Activated T-cell treated with anti-CD3 and anti-CD28 coated beads, Interleukin-2, amount 50 U/mL, for 72 hours (primary cell): ENCODE data around the gene ENOX1. TPM values are rescaled to one million over a fixed set of nuclear protein-coding genes. Genes with fewer than 3 reads are reported as not detected.

Experiments used
- ATAC-seq, 2 donors: fragments of 150-1000 bp; cut with Tn5 transposase; replicated peaks in 1 of 2; 2 replicates each; pipeline ENCODE4 v1.10.0; 2021; ENCODE audit warnings: moderate library complexity in 2 of 2, mild to moderate bottlenecking in 1 of 2
- DNase-seq, 2 donors: peaks; one replicate each; pipeline ENCODE4 v3.0.0; 2021 to 2022; ENCODE audit warnings: mixed read lengths in 1 of 2
- H3K27ac Mint-ChIP-seq: one replicate; pipeline ENCODE4 v1.8.0; 2022; ENCODE audit warnings: mild to moderate bottlenecking, moderate library complexity, mixed read lengths
- H3K27me3 Mint-ChIP-seq: one replicate; pipeline ENCODE4 v1.8.0; 2022; ENCODE audit warnings: low read depth, mixed read lengths
- H3K36me3 Mint-ChIP-seq, 2 donors: one replicate each; pipeline ENCODE4 v1.8.0; 2022; ENCODE audit warnings: mixed read lengths in 2 of 2, mild to moderate bottlenecking in 1 of 2; ENCODE audit not compliant: insufficient read depth in 2 of 2
- H3K4me1 Mint-ChIP-seq: one replicate; pipeline ENCODE4 v1.8.0; 2022; ENCODE audit warnings: low read depth, mixed read lengths
- H3K4me3 Mint-ChIP-seq, 2 donors: one replicate each; pipeline ENCODE4 v1.8.0; 2022; ENCODE audit warnings: mild to moderate bottlenecking in 2 of 2, mixed read lengths in 2 of 2, moderate library complexity in 2 of 2
- H3K9me3 Mint-ChIP-seq, 2 donors: one replicate each; pipeline ENCODE4 v1.8.0; 2022; ENCODE audit warnings: mixed read lengths in 2 of 2
- total RNA-seq, 2 donors: library from RNA; stranded (reverse); gene quantifications; one replicate each; pipeline ENCODE4 v1.2.3, GENCODE V29; 2022

The ENOX1 gene
- total RNA-seq, 2 donors from 2014 or later: 1.2 to 2.0 TPM

DNA sequence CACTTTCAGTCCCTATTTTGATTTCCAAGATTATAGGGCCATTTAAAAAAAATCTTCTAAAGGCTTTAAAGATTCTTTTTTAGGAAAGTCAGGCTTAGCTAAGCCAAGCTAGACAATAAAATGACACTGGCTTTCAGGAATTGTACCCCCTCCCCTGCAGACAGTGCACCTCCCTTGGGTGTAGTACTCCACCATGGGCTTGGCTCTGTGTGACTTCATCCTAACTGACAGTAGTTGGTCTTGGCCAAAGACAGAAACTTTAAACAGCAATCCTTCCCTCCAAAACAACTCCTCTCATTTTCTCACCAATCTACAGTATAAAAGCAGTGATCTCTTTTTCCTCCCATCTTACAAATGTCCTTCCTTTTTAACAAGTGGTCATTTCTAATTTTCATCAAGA, 480.4 kb downstream of the ENOX1 start:
- Mint-ChIP-seq H3K27me3 (peaks cover 19% of the 10 kb centered on the region), H3K4me3 (no peak overlapping the region), H3K27ac (no peak overlapping the region), H3K9me3 (no peaks in the 10 kb centered on the region), H3K36me3 (no peaks in the 10 kb centered on the region), H3K4me1 (no peaks in the 10 kb centered on the region)
- no peak for ATAC-seq
- DNase-seq: no peak

DNA sequence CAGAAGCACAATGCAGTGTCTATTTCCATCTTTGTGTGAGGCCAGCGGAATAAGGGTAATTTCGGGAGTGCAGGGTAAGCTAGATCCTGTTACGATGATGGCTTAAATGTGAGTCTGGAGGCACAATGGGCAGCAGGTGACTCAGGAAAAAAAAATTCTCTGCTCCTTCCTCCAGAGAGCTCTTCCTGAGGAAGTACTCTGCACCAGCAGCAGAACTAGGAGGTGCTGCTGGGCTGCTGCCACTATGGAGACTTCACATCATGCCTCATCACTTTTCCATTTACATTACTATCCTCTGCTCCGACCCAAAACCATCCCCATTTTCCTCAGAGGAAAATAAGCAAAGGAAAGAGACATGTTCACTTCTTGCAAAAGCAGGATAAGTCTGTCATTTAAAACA, 481.4 kb downstream of the ENOX1 start:
- no peak overlapping the region for H3K4me3 Mint-ChIP-seq
- no peaks in the 10 kb centered on the region for H3K36me3 Mint-ChIP-seq
- DNase-seq: no peak
- H3K27ac Mint-ChIP-seq: no peak overlapping the region
- H3K9me3 Mint-ChIP-seq: no peaks in the 10 kb centered on the region
- no peaks in the 10 kb centered on the region for H3K4me1 Mint-ChIP-seq
- ATAC-seq: no peak
- peaks cover 22% of the 10 kb centered on the region for H3K27me3 Mint-ChIP-seq

DNA sequence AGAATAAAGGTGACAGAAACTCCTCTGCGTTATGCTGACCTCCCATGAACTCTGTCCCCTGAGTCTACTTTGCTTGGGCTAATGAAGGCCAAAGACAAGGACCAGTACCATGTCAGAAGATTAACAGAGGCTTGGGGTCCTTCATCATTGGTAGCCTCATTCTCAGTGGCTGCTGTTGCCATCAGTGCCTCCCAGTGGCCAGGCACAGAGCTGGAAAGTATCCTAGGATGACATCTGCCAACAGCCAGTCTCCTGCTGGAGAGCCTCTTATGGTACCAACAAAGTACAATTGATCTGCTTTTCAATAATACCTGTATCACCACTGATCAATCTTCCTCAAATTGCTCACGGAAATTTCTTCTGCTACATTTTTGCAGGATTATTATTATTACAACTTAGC, 481.8 kb downstream of the ENOX1 start:
- Mint-ChIP-seq H3K27ac (no peak overlapping the region), H3K27me3 (peaks cover 27% of the 10 kb centered on the region), H3K9me3 (no peaks in the 10 kb centered on the region), H3K4me3 (no peak overlapping the region), H3K36me3 (no peaks in the 10 kb centered on the region), H3K4me1 (no peaks in the 10 kb centered on the region)
- ATAC-seq (no peak), DNase-seq (no peak)

DNA sequence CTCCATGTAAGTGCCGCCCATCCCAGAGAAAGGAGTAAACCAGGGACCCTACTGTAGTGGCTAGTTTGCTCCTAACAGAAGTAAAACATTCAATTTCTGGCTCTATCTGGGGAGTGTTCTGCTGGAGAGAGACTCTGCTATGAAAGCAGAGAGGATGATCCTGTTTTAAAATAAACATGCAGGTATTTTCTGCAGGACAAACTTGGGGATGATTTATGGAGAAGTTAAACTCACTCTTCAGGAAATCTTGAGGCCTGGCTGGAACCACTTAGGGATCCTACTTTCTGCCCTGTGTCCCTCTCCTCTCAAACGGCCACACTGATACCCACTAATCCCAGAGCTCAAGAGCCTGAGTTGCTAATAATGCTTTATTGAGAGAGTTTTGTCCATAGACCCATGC, 482.3 kb downstream of the ENOX1 start:
- Mint-ChIP-seq H3K4me1 (no peaks in the 10 kb centered on the region), H3K4me3 (no peak overlapping the region), H3K36me3 (no peaks in the 10 kb centered on the region), H3K9me3 (no peaks in the 10 kb centered on the region), H3K27me3 (peaks cover 32% of the 10 kb centered on the region), H3K27ac (no peak overlapping the region)
- DNase-seq: no peak
- ATAC-seq: no peak

DNA sequence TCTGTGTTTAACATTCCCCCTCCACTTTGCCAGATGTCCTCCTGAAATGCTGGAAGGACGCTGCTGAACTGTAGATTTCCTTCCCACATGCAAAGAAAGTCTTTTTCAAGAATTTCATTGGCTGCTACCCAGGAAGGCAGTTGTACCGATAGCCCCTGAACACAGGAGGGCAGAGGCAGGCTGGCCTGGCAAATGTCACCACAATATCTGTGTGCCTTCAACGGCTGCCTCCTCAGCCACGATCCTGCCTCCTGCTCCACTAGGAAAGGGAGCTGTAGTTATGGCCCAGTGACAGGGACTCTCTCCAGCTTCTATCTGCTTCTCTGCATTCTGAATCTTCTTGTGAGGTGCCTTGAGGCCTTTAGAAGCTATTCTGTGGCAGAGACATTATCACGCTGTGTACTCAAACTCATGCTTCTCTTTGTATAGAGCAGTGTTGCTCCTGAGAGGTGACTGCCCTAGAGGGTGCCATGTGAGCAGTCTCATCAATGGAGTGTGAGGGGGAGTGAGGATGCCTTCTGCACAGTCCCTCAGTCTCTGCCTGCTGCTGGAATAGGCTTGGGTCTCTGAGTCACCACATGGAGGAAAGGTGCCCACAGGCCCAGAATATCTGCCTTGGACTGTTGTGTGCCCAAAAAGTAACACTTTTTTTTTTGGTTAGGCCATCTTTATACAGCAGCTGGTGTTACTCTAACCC, 483.6 kb downstream of the ENOX1 start:
- DNase-seq (peak; percentile 6), ATAC-seq (peak; percentile 38 to 51)
- no peak overlapping the region for H3K27ac Mint-ChIP-seq
- no peaks in the 10 kb centered on the region for H3K36me3 Mint-ChIP-seq
- no peaks in the 10 kb centered on the region for H3K9me3 Mint-ChIP-seq
- H3K27me3 Mint-ChIP-seq: peaks cover 39% of the 10 kb centered on the region
- no peaks in the 10 kb centered on the region for H3K4me1 Mint-ChIP-seq
- H3K4me3 Mint-ChIP-seq: no peak overlapping the region

DNA sequence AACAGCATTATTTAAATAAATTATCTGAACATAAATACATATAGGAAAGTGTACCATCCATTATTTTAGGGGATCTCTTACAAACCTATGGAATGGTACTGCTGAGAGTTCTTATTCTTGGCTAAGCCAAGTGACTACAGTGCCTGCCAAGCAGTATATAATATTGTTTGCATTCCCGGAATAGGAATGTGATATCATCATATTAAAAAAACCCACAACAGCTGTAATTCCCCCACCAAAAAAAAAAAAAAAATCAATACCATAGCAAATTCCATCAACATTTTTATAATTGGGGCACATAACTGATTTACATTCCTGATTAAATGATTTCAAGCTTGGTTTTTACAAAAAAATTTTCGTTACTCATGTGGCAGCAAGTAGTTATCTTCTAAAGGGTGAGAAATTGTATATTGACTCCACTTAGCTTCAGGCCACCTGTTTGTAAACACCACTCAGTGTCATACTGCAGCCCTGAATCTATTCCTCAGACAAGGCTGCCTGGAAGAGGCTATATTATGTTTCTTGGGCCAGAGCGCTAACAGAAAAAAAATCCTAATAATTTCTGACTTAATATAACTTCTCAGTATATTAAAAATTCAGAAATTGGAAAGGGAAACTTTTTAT, 485.3 kb downstream of the ENOX1 start:
- no peaks in the 10 kb centered on the region for H3K4me1 Mint-ChIP-seq
- no peaks in the 10 kb centered on the region for H3K36me3 Mint-ChIP-seq
- no peaks in the 10 kb centered on the region for H3K9me3 Mint-ChIP-seq
- peaks cover 30% of the 10 kb centered on the region for H3K27me3 Mint-ChIP-seq
- ATAC-seq (no peak), DNase-seq (no peak)
- H3K27ac Mint-ChIP-seq: no peak overlapping the region
- H3K4me3 Mint-ChIP-seq: no peak overlapping the region

DNA sequence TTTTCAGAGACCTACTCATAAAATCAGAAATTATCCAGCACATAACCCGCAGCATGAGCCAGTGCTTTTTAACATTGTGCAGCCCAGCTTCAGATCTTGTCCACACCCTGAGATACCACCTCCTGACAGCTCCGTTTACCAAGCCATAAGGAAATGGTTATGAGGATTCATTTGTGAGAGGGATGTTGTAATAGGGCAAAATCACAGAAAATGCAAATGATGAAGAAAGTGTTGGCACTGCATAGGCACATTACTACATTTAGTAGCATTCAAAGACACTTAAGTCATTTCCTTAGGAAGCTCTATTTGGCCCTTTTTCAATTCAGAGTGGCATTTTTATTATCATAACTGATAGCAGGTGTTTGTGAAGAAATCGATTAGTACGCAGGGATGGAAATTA, 485.9 kb downstream of the ENOX1 start:
- H3K4me3 Mint-ChIP-seq: no peak overlapping the region
- H3K36me3 Mint-ChIP-seq: no peaks in the 10 kb centered on the region
- ATAC-seq (no peak), DNase-seq (no peak)
- no peaks in the 10 kb centered on the region for H3K9me3 Mint-ChIP-seq
- H3K4me1 Mint-ChIP-seq: no peaks in the 10 kb centered on the region
- H3K27me3 Mint-ChIP-seq: peaks cover 29% of the 10 kb centered on the region
- H3K27ac Mint-ChIP-seq: no peak overlapping the region

DNA sequence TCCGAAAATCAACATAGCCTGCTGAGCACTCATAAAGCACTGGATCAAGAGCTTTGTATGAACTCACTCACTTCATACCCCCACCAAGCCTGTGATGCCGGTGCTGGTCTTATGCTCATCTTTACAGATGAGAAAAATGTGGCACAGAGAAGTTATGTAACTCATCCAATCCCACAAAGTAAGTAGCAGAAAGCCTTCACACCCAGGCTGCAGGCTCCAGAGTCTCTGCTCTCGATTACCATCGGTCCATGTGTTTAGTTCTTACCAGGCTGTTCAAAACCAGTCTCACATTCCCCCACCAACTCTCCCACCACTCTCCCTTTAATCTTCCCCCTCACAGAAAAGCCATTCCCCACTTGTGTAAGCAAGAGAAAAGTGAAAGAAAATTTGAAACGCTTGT, 487.4 kb downstream of the ENOX1 start:
- Mint-ChIP-seq H3K36me3 (no peaks in the 10 kb centered on the region), H3K4me3 (no peak overlapping the region), H3K9me3 (no peaks in the 10 kb centered on the region), H3K27me3 (peaks cover 24% of the 10 kb centered on the region), H3K27ac (no peak overlapping the region), H3K4me1 (no peaks in the 10 kb centered on the region)
- no peak for ATAC-seq
- DNase-seq: no peak

DNA sequence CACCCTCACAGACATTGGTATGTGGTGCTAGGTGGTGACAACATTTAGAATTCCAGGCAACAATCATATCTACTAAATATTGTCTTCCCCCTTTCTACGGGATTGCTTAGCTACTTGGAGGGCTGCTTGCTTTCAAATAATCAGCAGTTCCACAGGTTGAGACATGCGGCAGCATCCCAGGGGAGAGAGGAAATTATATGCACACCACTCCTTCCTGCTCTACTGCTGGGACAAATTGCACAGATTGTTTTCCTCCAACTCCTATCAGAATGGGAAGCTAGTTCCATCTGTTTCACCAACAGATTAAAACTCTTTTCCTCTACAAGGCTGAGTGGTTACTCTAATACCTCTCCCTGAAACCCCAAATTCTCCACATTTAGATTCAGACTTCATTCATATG, 488.0 kb downstream of the ENOX1 start:
- no peaks in the 10 kb centered on the region for H3K9me3 Mint-ChIP-seq
- no peaks in the 10 kb centered on the region for H3K4me1 Mint-ChIP-seq
- H3K4me3 Mint-ChIP-seq: no peak overlapping the region
- no peak for DNase-seq
- H3K27ac Mint-ChIP-seq: no peak overlapping the region
- peaks cover 24% of the 10 kb centered on the region for H3K27me3 Mint-ChIP-seq
- H3K36me3 Mint-ChIP-seq: no peaks in the 10 kb centered on the region
- no peak for ATAC-seq

DNA sequence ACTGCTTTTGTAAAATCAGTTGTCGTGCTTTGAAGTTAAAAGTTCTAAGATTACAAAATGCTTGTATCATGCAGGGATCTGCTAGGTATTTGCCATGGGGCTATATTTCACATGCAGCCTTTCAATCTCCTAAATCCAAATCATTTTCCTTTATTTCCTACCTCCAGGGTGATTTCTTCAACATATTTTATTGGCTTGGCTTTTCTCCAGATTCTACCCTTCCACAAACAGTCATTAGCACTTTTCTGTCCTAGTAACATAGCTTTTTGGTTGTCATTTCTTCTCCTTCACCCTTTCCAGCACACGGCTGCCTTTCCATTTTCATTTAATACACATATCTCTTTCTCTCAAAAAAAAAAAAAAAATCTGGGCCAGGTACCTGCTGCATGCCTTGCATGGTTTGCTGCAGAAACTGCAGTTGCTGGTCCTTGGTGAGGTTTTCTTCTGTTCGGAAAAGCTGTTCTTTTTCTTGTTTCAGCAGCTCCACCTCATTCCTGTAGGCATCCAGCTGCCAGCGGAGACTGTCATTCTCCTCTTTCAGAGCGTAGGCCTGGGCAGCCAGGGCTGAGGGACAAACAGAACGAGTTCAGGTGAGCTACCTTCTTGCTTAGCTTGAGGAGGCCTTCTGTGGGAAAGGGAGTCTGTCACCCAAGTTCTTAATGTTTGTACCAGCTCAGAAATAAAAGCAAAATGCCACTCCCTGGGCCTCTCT, 488.6 kb downstream of the ENOX1 start:
- no peak for DNase-seq
- H3K36me3 Mint-ChIP-seq: no peaks in the 10 kb centered on the region
- no peak for ATAC-seq

DNA sequence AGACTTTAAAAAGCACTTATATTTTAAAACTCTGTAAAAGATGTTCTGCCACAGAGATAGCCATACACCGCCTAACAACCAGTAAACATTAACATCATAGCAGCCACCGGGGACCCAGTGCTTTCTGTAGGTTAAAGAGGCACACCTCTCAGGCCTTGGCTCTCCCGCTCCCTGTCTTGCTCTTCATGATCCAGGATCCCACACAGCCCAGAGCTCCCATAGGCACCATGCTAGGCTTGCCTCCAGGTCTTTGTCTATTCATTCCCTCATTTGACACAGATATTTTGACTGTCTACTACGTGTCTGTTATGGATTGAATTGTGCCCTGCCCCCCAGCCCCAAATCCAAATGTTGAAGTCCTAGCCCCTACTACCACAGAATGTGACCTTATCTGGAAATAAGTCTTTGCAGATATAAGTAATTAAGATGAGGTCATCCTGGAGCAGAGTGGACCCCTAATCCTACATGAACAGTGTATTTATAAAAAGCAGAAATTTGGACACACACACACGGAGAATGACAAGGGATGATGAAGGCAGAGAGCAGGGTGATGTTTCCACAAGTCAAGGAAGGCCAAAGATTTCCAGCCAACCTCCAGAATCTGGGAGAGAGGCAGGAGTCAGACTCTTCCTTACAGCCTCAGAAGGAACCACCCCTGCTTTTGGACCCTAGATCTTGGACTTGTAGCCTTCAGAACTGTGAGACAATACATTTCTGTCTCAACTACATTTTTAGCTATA, 490.8 kb downstream of the ENOX1 start:
- DNase-seq (no peak), ATAC-seq (no peak)
- Mint-ChIP-seq H3K27me3 (peaks cover 24% of the 10 kb centered on the region), H3K27ac (no peak overlapping the region), H3K36me3 (no peaks in the 10 kb centered on the region), H3K4me3 (no peak overlapping the region), H3K4me1 (no peaks in the 10 kb centered on the region), H3K9me3 (no peaks in the 10 kb centered on the region)

More for the DNA sequence above, 488.6 kb downstream of the ENOX1 start:
- peaks cover 24% of the 10 kb centered on the region for H3K27me3 Mint-ChIP-seq
- no peaks in the 10 kb centered on the region for H3K4me1 Mint-ChIP-seq
- H3K9me3 Mint-ChIP-seq: no peaks in the 10 kb centered on the region
- no peak overlapping the region for H3K4me3 Mint-ChIP-seq
- no peak overlapping the region for H3K27ac Mint-ChIP-seq

DNA sequence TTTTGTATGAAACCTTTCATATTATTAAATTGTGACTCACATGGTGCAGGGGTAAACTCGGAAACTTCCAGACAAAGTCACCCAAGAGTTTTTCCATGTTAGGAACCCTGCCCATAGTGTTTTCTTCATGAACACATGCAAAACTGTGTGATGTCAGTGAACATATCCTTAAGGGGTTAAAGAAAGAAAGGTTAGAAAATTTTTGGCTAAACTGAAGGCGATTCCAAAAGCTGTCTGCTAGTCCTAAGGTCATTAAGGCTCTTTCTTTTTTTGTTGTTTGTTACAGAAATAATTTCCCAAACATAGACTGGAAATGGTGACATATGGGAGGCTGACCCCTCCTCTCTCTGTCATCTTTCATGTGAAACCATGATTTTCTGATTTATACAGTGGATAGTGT, 491.5 kb downstream of the ENOX1 start:
- no peak for ATAC-seq
- DNase-seq: no peak
- no peak overlapping the region for H3K4me3 Mint-ChIP-seq
- no peaks in the 10 kb centered on the region for H3K9me3 Mint-ChIP-seq
- H3K36me3 Mint-ChIP-seq: no peaks in the 10 kb centered on the region
- no peaks in the 10 kb centered on the region for H3K4me1 Mint-ChIP-seq
- H3K27ac Mint-ChIP-seq: no peak overlapping the region
- H3K27me3 Mint-ChIP-seq: peaks cover 20% of the 10 kb centered on the region

DNA sequence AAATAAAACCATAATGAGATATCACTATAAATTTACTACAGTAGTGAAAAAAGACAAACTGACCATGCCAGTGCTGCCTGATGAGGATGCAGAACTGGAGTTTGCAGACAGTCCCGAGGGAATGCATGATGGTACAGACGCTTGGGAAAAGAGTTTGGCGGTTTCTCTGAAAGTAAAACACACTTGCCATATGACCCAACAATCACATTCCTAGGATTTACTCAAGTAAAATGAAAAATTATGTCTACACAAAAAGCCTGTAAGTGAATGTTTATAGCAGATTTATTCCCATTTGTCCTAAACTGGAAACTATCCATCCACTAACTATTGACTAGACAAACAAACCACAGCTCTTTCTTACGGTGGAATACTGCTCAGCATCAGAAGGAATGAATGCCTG, 492.4 kb downstream of the ENOX1 start:
- no peak overlapping the region for H3K27ac Mint-ChIP-seq
- no peaks in the 10 kb centered on the region for H3K9me3 Mint-ChIP-seq
- H3K27me3 Mint-ChIP-seq: peaks cover 11% of the 10 kb centered on the region
- no peaks in the 10 kb centered on the region for H3K36me3 Mint-ChIP-seq
- H3K4me1 Mint-ChIP-seq: no peaks in the 10 kb centered on the region
- DNase-seq (no peak), ATAC-seq (no peak)
- no peak overlapping the region for H3K4me3 Mint-ChIP-seq
